Spleen (tissue), 11 donors: ENCODE data around the gene RAD51B. TPM values are rescaled to one million over a fixed set of nuclear protein-coding genes. Genes with fewer than 3 reads are reported as not detected.

Experiments used
- DNase-seq: peaks from one replicate; pipeline ENCODE4 v3.0.0-alpha.2; 2020
- H3K27ac ChIP-seq, 8 donors: fragments of 200-600 bp; sonication (generic) in 7 of 8; 1 replicate in 4 of 8; 2 replicates in 4 of 8; pipeline versions ENCODE4 v1.5.0 to v1.8.0; 2016 to 2021; ENCODE audit warnings: inconsistent platforms in 4 of 8, mild to moderate bottlenecking in 4 of 8, moderate library complexity in 1 of 8
- H3K27me3 ChIP-seq, 7 donors: fragments of 200-600 bp; sonication (generic) in 6 of 7; replicated peaks in 1 of 7; 1 replicate in 4 of 7; 2 replicates in 3 of 7; pipeline versions ENCODE4 v1.5.0 to v1.8.0; 2016 to 2021; ENCODE audit warnings: inconsistent platforms in 3 of 7, mild to moderate bottlenecking in 1 of 7
- H3K36me3 ChIP-seq, 6 donors: fragments of 200-600 bp; sonication (generic) in 5 of 6; 1 replicate in 4 of 6; 2 replicates in 2 of 6; pipeline versions ENCODE4 v1.5.0 to v1.8.0; 2016 to 2021; ENCODE audit warnings: inconsistent platforms in 2 of 6
- H3K4me1 ChIP-seq, 6 donors: fragments of 200-600 bp; sonication (generic) in 5 of 6; 1 replicate in 3 of 6; 2 replicates in 3 of 6; pipeline versions ENCODE4 v1.5.0 to v1.8.0; 2016 to 2021; ENCODE audit warnings: inconsistent platforms in 3 of 6
- H3K4me3 ChIP-seq, 8 donors: fragments of 200-600 bp; sonication (generic) in 7 of 8; 1 replicate in 4 of 8; 2 replicates in 4 of 8; pipeline versions ENCODE4 v1.5.0 to v1.8.0; 2016 to 2021; ENCODE audit warnings: inconsistent platforms in 4 of 8, mild to moderate bottlenecking in 4 of 8, moderate library complexity in 2 of 8
- H3K9me3 ChIP-seq, 8 donors: fragments of 200-600 bp; sonication (generic) in 7 of 8; 1 replicate in 4 of 8; 2 replicates in 4 of 8; pipeline versions ENCODE4 v1.5.0 to v1.8.0; 2016 to 2021; ENCODE audit warnings: inconsistent platforms in 4 of 8
- POLR2A ChIP-seq, 3 donors: fragments of 450-650 bp; IDR thresholded peaks; one replicate each; pipeline ENCODE4 v1.5.1; 2017; ENCODE audit warnings: antibody characterized with exemption in 3 of 3, mild to moderate bottlenecking in 1 of 3
- POLR2AphosphoS5 ChIP-seq, 3 donors: sonication (generic); formaldehyde crosslinking; IDR thresholded peaks; one replicate each; pipeline ENCODE4 v1.5.1; 2017; ENCODE audit warnings: antibody characterized with exemption in 3 of 3
- WGBS, 5 donors: extraction: QIAGEN DNeasy Blood & Tissue Kit in 3 of 5; methylation state at CpG; one replicate each; pipeline versions ENCODE4 v1.1.5 to v1.1.7; 2013 to 2018; 5-methylcytosine and 5-hydroxymethylcytosine counted together
- intact Hi-C: fragments of 100-400 bp; cut with DNase I; formaldehyde crosslinking; loops from one replicate; pipeline ENCODE4 v1.15.0; 2023; ENCODE audit warnings: low total_unique reads
- polyA plus RNA-seq, 3 donors: library from polyadenylated mRNA; stranded (reverse); fragments of 200-250 nt; gene quantifications; one replicate each; pipeline ENCODE4 v1.2.1, GENCODE V29; 2013
- total RNA-seq, 7 donors: library from RNA; depleted of rRNA in 3 of 7; stranded (reverse); fragments of >200 nt in 3 of 7; fragmentation: NEBNext Ultra II Directional in 4 of 7; extraction: Animal tissue kit (Norgen Biotek cat#: 25700) in 4 of 7; gene quantifications; one replicate each; pipeline versions ENCODE4 v1.1.0 to v1.2.1, GENCODE V29; 2016 to 2021
- TF ChIP-seq, protein P1 (sequence below), 11 experiments: fragments of 200-600 bp in 7 of 11; fragments of 450-650 bp in 4 of 11; sonication (generic) in 4 of 11; IDR thresholded peaks in 8 of 11; conservative IDR thresholded peaks in 3 of 11; 1 replicate in 7 of 11; 2 replicates in 4 of 11; pipeline versions ENCODE4 v1.4.0 to v1.8.0; 2016 to 2021; ENCODE audit warnings: antibody characterized with exemption in 11 of 11, inconsistent platforms in 4 of 11, mild to moderate bottlenecking in 1 of 11
- donor health status: healthy with polysubstance abuse.
- donor health status: DM: no; HTN: no; CAD: no; lungs with moderate emphysema.
- donor health status: DM: no; HTN: no; CAD: no.
- donor health status: Bipolar disorder and iron deficiency.
- donor health status: healthy.
- donor health status: DM: no; HTN: no; CAD: no.
- donor health status: DM: yes; HTN: yes; CAD: no.

The RAD51B gene
- total and polyA plus RNA-seq, 10 donors = 4.2 to 43.7 (median 29.8) TPM

- H3K4me1 ChIP-seq = no peaks in the 10 kb centered on the region
- TF ChIP-seq, protein P1, sequence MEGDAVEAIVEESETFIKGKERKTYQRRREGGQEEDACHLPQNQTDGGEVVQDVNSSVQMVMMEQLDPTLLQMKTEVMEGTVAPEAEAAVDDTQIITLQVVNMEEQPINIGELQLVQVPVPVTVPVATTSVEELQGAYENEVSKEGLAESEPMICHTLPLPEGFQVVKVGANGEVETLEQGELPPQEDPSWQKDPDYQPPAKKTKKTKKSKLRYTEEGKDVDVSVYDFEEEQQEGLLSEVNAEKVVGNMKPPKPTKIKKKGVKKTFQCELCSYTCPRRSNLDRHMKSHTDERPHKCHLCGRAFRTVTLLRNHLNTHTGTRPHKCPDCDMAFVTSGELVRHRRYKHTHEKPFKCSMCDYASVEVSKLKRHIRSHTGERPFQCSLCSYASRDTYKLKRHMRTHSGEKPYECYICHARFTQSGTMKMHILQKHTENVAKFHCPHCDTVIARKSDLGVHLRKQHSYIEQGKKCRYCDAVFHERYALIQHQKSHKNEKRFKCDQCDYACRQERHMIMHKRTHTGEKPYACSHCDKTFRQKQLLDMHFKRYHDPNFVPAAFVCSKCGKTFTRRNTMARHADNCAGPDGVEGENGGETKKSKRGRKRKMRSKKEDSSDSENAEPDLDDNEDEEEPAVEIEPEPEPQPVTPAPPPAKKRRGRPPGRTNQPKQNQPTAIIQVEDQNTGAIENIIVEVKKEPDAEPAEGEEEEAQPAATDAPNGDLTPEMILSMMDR (IDR thresholded peaks at IDR 0.05 in 8 of 11, conservative IDR thresholded peaks at IDR 0.05 in 3 of 11) = no peak
- no peak for TF ChIP-seq POLR2A (IDR thresholded peaks at IDR 0.05)
- TF ChIP-seq POLR2AphosphoS5 (IDR thresholded peaks at IDR 0.05) = no peak
- no peaks in the 10 kb centered on the region for H3K27me3 ChIP-seq
- intact Hi-C loops = no loop called here
- no peaks in the 10 kb centered on the region for H3K36me3 ChIP-seq
- no peak for DNase-seq
- H3K4me3 ChIP-seq = no peak overlapping the region
- no peaks in the 10 kb centered on the region for H3K9me3 ChIP-seq
- no peak overlapping the region for H3K27ac ChIP-seq
These were observed 175.0 kb downstream of the RAD51B start for GRCh38 chr14:67994531-67994930.

DNA sequence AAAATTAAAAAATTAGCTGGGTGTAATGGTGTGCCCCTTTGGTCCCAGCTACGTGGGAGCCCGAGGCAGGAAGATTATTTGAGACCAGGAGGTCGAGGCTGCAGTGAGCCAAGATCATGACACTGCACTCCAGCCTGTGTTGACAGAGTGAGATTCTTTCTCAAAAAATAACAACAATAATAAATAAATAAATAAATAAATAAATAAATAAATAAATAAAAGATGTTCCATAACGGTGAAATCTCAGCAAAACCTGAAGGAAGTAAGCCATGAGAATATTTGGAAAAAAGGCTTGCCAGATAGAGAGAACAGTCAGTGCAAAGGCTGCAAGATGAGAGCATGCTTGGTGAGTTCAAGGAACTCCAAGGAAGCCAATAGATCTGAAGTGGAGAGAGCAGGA, 176.7 kb downstream of the RAD51B start:
- WGBS, 5 donors = 94 to 99% (median 97%) methylated on average over 4 of the region's 4 CpGs
- Histone ChIP-seq H3K9me3 (no peaks in the 10 kb centered on the region), H3K4me3 (no peak overlapping the region), H3K27me3 (no peaks in the 10 kb centered on the region), H3K36me3 (no peaks in the 10 kb centered on the region), H3K4me1 (no peaks in the 10 kb centered on the region), H3K27ac (no peak overlapping the region)
- intact Hi-C loops = no loop called here
- TF ChIP-seq, protein P1 (IDR thresholded peaks at IDR 0.05 in 8 of 11, conservative IDR thresholded peaks at IDR 0.05 in 3 of 11) = no peak
- TF ChIP-seq POLR2AphosphoS5 (IDR thresholded peaks at IDR 0.05) (no peak), POLR2A (IDR thresholded peaks at IDR 0.05) (no peak)
- DNase-seq = no peak

- no peak for DNase-seq
- Histone ChIP-seq H3K27ac (no peak overlapping the region), H3K27me3 (no peaks in the 10 kb centered on the region), H3K36me3 (no peaks in the 10 kb centered on the region), H3K9me3 (peaks cover 0 to 8% (median 7%) of the 10 kb centered on the region in 8 donors), H3K4me3 (no peak overlapping the region), H3K4me1 (no peaks in the 10 kb centered on the region)
- intact Hi-C loops = no loop called here
- TF ChIP-seq POLR2A (IDR thresholded peaks at IDR 0.05) = no peak
- TF ChIP-seq POLR2AphosphoS5 (IDR thresholded peaks at IDR 0.05) = no peak
- TF ChIP-seq, protein P1 (IDR thresholded peaks at IDR 0.05 in 8 of 11, conservative IDR thresholded peaks at IDR 0.05 in 3 of 11) = no peak
- 78 to 97% (median 94%) methylated on average over 1 of the region's 1 CpG for WGBS, 5 donors
These were observed 179.3 kb downstream of the RAD51B start for GRCh38 chr14:67998834-67999233.

DNA sequence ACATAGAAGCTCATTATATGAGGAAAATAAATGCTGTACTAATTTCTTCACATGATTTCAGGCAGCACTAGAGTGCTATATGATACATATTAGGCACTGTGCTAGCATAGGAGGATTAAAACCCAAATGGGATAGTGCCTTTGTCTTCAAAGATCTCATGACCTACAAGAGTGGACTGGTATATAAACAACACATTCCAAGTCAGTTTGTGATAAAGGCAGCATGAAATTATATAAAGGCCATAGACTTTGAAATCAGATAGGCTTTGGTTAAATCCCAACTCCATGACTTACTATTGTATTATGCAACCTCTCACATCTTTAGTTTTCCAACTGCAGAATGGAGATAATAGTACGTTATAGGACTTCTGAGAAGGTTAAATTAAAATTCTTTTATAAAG, 179.7 kb downstream of the RAD51B start:
- no peak for DNase-seq
- Histone ChIP-seq H3K9me3 (peaks cover 0 to 8% (median 7%) of the 10 kb centered on the region in 8 donors), H3K27ac (no peak overlapping the region), H3K4me1 (no peaks in the 10 kb centered on the region), H3K4me3 (no peak overlapping the region), H3K36me3 (no peaks in the 10 kb centered on the region), H3K27me3 (no peaks in the 10 kb centered on the region)
- intact Hi-C loops = no loop called here
- 0 to 96% (median 77%) methylated on average over 1 of the region's 1 CpG for WGBS, 5 donors
- TF ChIP-seq, protein P1 (IDR thresholded peaks at IDR 0.05 in 8 of 11, conservative IDR thresholded peaks at IDR 0.05 in 3 of 11) = no peak
- TF ChIP-seq POLR2AphosphoS5 (IDR thresholded peaks at IDR 0.05) = no peak
- TF ChIP-seq POLR2A (IDR thresholded peaks at IDR 0.05) = no peak
